ENCODE measurements around the gene FTCD. TPM values are rescaled to one million over a fixed set of nuclear protein-coding genes. Genes with fewer than 3 reads are reported as not detected.

Gene FTCD
- 1.4 TPM in 1 of 2 replicates, not detected in the other for total RNA-seq

GRCh38 chr21:46155514-46156377 lies at the start of gene FTCD:
Gene FTCD (minus strand): TSS chr21:46155579. CDS start chr21:46155523, 56 bp downstream.

GRCh38 chr21:46183910-46184624 lies 28.7 kb upstream of the FTCD start, which contains the start of gene SPATC1L:
Gene SPATC1L (minus strand): TSS chr21:46184459. CDS start chr21:46182816, 1,643 bp downstream.

GRCh38 chr21:46097336-46098293 lies 57.8 kb downstream of the FTCD start, which contains the start of gene COL6A2:
Gene COL6A2 (plus strand): TSS chr21:46098112.

Other genes with a start within 250 kb of the FTCD start
- 5,409 and 5,608 TPM in 2 replicates for gene COL6A1, start 173.8 kb downstream of the FTCD start, total RNA-seq
- gene COL6A2, start 57.5 kb downstream of the FTCD start, total RNA-seq: 3,138 and 3,212 TPM in 2 replicates
- gene SPATC1L, start 28.9 kb upstream of the FTCD start, total RNA-seq: 2.6 and 29.8 TPM in 2 replicates
- 101 and 129 TPM in 2 replicates for gene LSS, start 73.2 kb upstream of the FTCD start, total RNA-seq
- 35.5 and 63.3 TPM in 2 replicates for gene MCM3AP, start 130.0 kb upstream of the FTCD start, total RNA-seq
- gene YBEY, start 130.8 kb upstream of the FTCD start, total RNA-seq: 30.0 and 32.7 TPM in 2 replicates
- gene C21orf58, start 168.3 kb upstream of the FTCD start, total RNA-seq: 1.8 and 1.9 TPM in 2 replicates
- gene PCNT, start 168.6 kb upstream of the FTCD start, total RNA-seq: 10.7 and 14.8 TPM in 2 replicates

Measured in pericardium fibroblast (primary cell).